RPMI7951 (cell line): Measurements from ENCODE around the gene DIPK2B. TPM values are rescaled to one million over a fixed set of nuclear protein-coding genes. Genes with fewer than 3 reads are reported as not detected.

Experiments
- DNase-seq: peaks from one replicate; pipeline ENCODE4 v3.0.0-alpha.2; 2012; ENCODE audit warnings: low read depth
- total RNA-seq: library from RNA; depleted of rRNA; stranded (reverse); fragments of >200 nt; shearing (Covaris generic); gene quantifications from 2 replicates; pipeline ENCODE4 v1.2.3, GENCODE V29; 2014; rRNA removed

Gene DIPK2B
- total RNA-seq = not detected in 2 replicates

GRCh38 chrX:45200741-45201234, at the start of gene DIPK2B:
DIPK2B (minus strand) TSS chrX:45200876; CDS start chrX:45200826, 50 bp downstream.
- no peak for DNase-seq

- DNase-seq = peak; percentile 4
Observed at GRCh38 chrX:45240301-45240700, 39.6 kb upstream of the DIPK2B start.

- no peak for DNase-seq
Observed at GRCh38 chrX:45238489-45238888, 37.8 kb upstream of the DIPK2B start.

- DNase-seq = no peak
Observed at GRCh38 chrX:45233531-45233930, 32.9 kb upstream of the DIPK2B start.

- no peak for DNase-seq
Observed at GRCh38 chrX:45232139-45232538, 31.5 kb upstream of the DIPK2B start.

GRCh38 chrX:45230410-45230809, 29.7 kb upstream of the DIPK2B start:
- DNase-seq = no peak

GRCh38 chrX:45229348-45229747, 28.7 kb upstream of the DIPK2B start:
- DNase-seq = no peak

GRCh38 chrX:45228126-45228525, 27.4 kb upstream of the DIPK2B start:
- DNase-seq = no peak

GRCh38 chrX:45208121-45208856, 7.6 kb upstream of the DIPK2B start:
- no peak for DNase-seq

GRCh38 chrX:45202171-45202570, 1.5 kb upstream of the DIPK2B start:
- DNase-seq = no peak

GRCh38 chrX:45198706-45199105, 2.0 kb downstream of the DIPK2B start:
- DNase-seq = no peak

- DNase-seq = no peak
Observed at GRCh38 chrX:45198301-45198700, 2.4 kb downstream of the DIPK2B start.

- peak; percentile 35 for DNase-seq
Observed at GRCh38 chrX:45196701-45197100, 4.0 kb downstream of the DIPK2B start.

GRCh38 chrX:45191820-45192409, 8.8 kb downstream of the DIPK2B start:
- no peak for DNase-seq

- DNase-seq = no peak
Observed at GRCh38 chrX:45191383-45191782, 9.3 kb downstream of the DIPK2B start.

GRCh38 chrX:45187731-45188130, 12.9 kb downstream of the DIPK2B start:
- DNase-seq = peak; percentile 7

- no peak for DNase-seq
Observed at GRCh38 chrX:45186643-45187026, 14.0 kb downstream of the DIPK2B start.

GRCh38 chrX:45184211-45184610, 16.5 kb downstream of the DIPK2B start:
- DNase-seq = no peak

GRCh38 chrX:45172890-45173289, 27.8 kb downstream of the DIPK2B start:
- peak; percentile 51 for DNase-seq

GRCh38 chrX:45166781-45167180, 33.9 kb downstream of the DIPK2B start:
- DNase-seq = no peak

GRCh38 chrX:45165726-45166125, 35.0 kb downstream of the DIPK2B start:
- DNase-seq = no peak

GRCh38 chrX:45164995-45165394, 35.7 kb downstream of the DIPK2B start:
- no peak for DNase-seq

GRCh38 chrX:45164021-45164621, 36.6 kb downstream of the DIPK2B start:
- DNase-seq = no peak
